A549 (cell line): ENCODE measurements around the gene SEPSECS. TPM values are rescaled to one million over a fixed set of nuclear protein-coding genes. Genes with fewer than 3 reads are reported as not detected.

Source experiments
- ATAC-seq, 2 experiments: fragments of 200-7000 bp in 1 of 2; fragments of >200 bp in 1 of 2; cut with Nextera tagmentation in 1 of 2; cut with Tn5 transposase in 1 of 2; 3 replicates each; pipeline versions ENCODE4 v1.8.0 to v1.9.1; 2018 to 2020; ENCODE audit warnings: mild to moderate bottlenecking in 1 of 2, moderate library complexity in 1 of 2
- CTCF ChIA-PET: fragments of 300-600 bp; sonication (Branson Sonifier 250); formaldehyde crosslinking; extraction: SDS; loops from one replicate; lab custom pipeline; 2021; ENCODE audit warnings: antibody characterized with exemption, inconsistent platforms; lab: Yijun Ruan, JAX
- POLR2A ChIA-PET: fragments of 350-600 bp; formaldehyde crosslinking; extraction: SDS; loops from one replicate; lab custom pipeline; 2021; ENCODE audit warnings: antibody characterized with exemption, inconsistent platforms; lab: Yijun Ruan, JAX
- DNase-seq, 2 experiments: peaks; one replicate each; pipeline versions ENCODE4 v3.0.0 to v3.0.0-alpha.2; 2011 to 2016; ENCODE audit warnings: low read depth in 1 of 2, low spot score in 1 of 2
- FAIRE-seq: peaks from 2 replicates; lab custom pipeline; 2011; peaks lifted over from hg19 to GRCh38; lab: Jason Lieb, UNC
- H3K27ac ChIP-seq, 2 experiments: fragments of >200 bp; sonication (Bioruptor Twin); formaldehyde crosslinking; 3 replicates each; pipeline ENCODE4 v1.5.1; 2016 to 2017
- H3K4me1 ChIP-seq: fragments of >200 bp; sonication (Bioruptor Twin); formaldehyde crosslinking; 3 replicates; pipeline ENCODE4 v1.6.1; 2016
- H3K4me2 ChIP-seq: fragments of >200 bp; sonication (Bioruptor Twin); formaldehyde crosslinking; 3 replicates; pipeline ENCODE4 v1.6.1; 2016
- H3K4me3 ChIP-seq: fragments of >200 bp; sonication (Bioruptor Twin); formaldehyde crosslinking; 3 replicates; pipeline ENCODE4 v1.5.1; 2016
- H3K9me3 ChIP-seq: fragments of >200 bp; sonication (Bioruptor Twin); formaldehyde crosslinking; 3 replicates; pipeline ENCODE4 v1.6.1; 2016
- BHLHE40 ChIP-seq: IDR thresholded peaks from 2 replicates; pipeline ENCODE4 v1.6.1; 2012; ENCODE audit warnings: low read depth, low read length, inconsistent platforms
- CBX8 ChIP-seq: fragments of 200-600 bp; sonication (generic); IDR thresholded peaks from 2 replicates; pipeline ENCODE4 v1.6.1; 2016
- CHD2 ChIP-seq: fragments of 150-350 bp; IDR thresholded peaks from 2 replicates; pipeline ENCODE4 v1.6.1; 2014; ENCODE audit warnings: low read length; ENCODE audit not compliant: partially characterized antibody
- EHF ChIP-seq: fragments of 250-450 bp; sonication (Bioruptor Pico); IDR thresholded peaks from 2 replicates; pipeline ENCODE4 v1.5.0; 2020; ENCODE audit warnings: mild to moderate bottlenecking
- EP300 ChIP-seq, 2 experiments: fragments of >200 bp; sonication (Bioruptor Twin); formaldehyde crosslinking; IDR thresholded peaks; 2 replicates in 1 of 2; 3 replicates in 1 of 2; pipeline ENCODE4 v1.6.1; 2016 to 2017
- ESRRA ChIP-seq: fragments of 150-350 bp; IDR thresholded peaks from 2 replicates; pipeline ENCODE4 v1.6.1; 2014; ENCODE audit warnings: mild to moderate bottlenecking, low read length, borderline replicate concordance
- HDAC2 ChIP-seq: fragments of 200-600 bp; sonication (generic); IDR thresholded peaks from 2 replicates; pipeline ENCODE4 v1.6.1; 2016
- JUN ChIP-seq, 2 experiments: fragments of >200 bp; sonication (Bioruptor Twin); formaldehyde crosslinking; IDR thresholded peaks; 2 replicates in 1 of 2; 3 replicates in 1 of 2; pipeline ENCODE4 v1.6.1; 2016 to 2017
- MAFK ChIP-seq: fragments of 450-650 bp; IDR thresholded peaks from 2 replicates; pipeline ENCODE4 v1.6.1; 2014; ENCODE audit not compliant: partially characterized antibody
- MAZ ChIP-seq: fragments of 150-350 bp; IDR thresholded peaks from 2 replicates; pipeline ENCODE4 v1.6.1; 2014; ENCODE audit warnings: antibody characterized with exemption, low read depth, low read length, borderline replicate concordance
- PHF8 ChIP-seq: fragments of 200-600 bp; sonication (generic); IDR thresholded peaks from 2 replicates; pipeline ENCODE4 v1.6.1; 2016; ENCODE audit warnings: low read depth, mild to moderate bottlenecking, antibody characterized with exemption, moderate library complexity, borderline replicate concordance
- POLR2AphosphoS2 ChIP-seq: conservative IDR thresholded peaks from 2 replicates; pipeline ENCODE4 v1.6.1; 2012; ENCODE audit warnings: low read length, improper control_type of control experiment, inconsistent platforms
- ZFP36 ChIP-seq: fragments of 450-650 bp; IDR thresholded peaks from 2 replicates; pipeline ENCODE4 v1.6.1; 2014; ENCODE audit warnings: borderline replicate concordance; ENCODE audit not compliant: partially characterized antibody
- WGBS: methylation state at CpG from one replicate; pipeline ENCODE4 v1.1.6; 2017; ENCODE audit errors: missing lambda C conversion rate; 5-methylcytosine and 5-hydroxymethylcytosine counted together
- polyA plus RNA-seq, 4 experiments: library from polyadenylated mRNA; depleted of rRNA in 3 of 4; stranded (reverse); fragments of >200 nt; fragmentation: RNase III in 1 of 4; extraction: RNeasy Plus Mini Kit Qiagen cat#74134 plus additional on column Dnase treatment in 1 of 4; gene quantifications; 2 replicates in 3 of 4; 3 replicates in 1 of 4; pipeline ENCODE4 v1.2.3, GENCODE V29; 2011 to 2017
- TF ChIP-seq, protein P1 (sequence below): fragments of 150-350 bp; IDR thresholded peaks from 2 replicates; pipeline ENCODE4 v1.6.1; 2014; ENCODE audit warnings: low read depth, mild to moderate bottlenecking, low read length
- TF ChIP-seq, protein P2 (sequence below): fragments of 250-450 bp; sonication (Bioruptor Pico); IDR thresholded peaks from 2 replicates; pipeline ENCODE4 v1.5.0; 2020; ENCODE audit warnings: low read depth, mild to moderate bottlenecking, moderate library complexity
- TF ChIP-seq, protein P3 (sequence below): fragments of 200-600 bp; sonication (generic); IDR thresholded peaks from 2 replicates; pipeline ENCODE4 v1.6.1; 2016; ENCODE audit warnings: antibody characterized with exemption, mild to moderate bottlenecking, moderate library complexity

SEPSECS gene
- polyA plus RNA-seq, 2 of the 4 experiments (the other 2 are of a cell fraction), result 2.9 to 9.7 TPM

DNA sequence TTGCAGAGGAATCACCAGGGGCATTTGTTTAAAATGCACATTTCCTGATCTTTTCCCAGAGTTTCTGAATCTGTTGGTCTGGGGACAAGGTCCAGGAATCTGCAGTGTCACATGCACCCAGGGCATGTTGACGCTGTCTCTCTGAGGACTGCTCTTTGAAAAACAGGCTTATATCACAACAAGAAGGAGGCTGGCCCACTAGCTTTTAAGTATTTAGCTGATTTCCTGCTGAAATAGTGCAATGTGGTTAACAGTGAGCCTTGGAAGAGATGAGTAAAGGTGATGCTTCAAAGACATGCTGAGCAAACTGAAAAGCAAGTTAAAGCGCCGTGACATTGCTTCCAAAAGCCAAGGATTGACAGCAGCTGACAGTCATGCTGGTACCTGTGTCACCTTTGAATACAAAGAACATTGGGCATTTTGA, 18.6 kb upstream of the SEPSECS start:
- no peak overlapping the region for H3K27ac ChIP-seq
- peaks cover 10% of the 10 kb centered on the region for H3K4me1 ChIP-seq
- no peak overlapping the region for H3K4me3 ChIP-seq
- H3K4me2 ChIP-seq, result no peak overlapping the region
- DNase-seq (no peak), ATAC-seq (no peak), FAIRE-seq (no peak)
- TF ChIP-seq PHF8 (no peak), CHD2 (no peak), ZFP36 (no peak), MAZ (no peak), EHF (no peak), EP300 (IDR thresholded peaks at IDR 0.05) (no peak), JUN (IDR thresholded peaks at IDR 0.05) (no peak), BHLHE40 (no peak), CBX8 (no peak), POLR2AphosphoS2 (no peak)
- TF ChIP-seq, protein P1, sequence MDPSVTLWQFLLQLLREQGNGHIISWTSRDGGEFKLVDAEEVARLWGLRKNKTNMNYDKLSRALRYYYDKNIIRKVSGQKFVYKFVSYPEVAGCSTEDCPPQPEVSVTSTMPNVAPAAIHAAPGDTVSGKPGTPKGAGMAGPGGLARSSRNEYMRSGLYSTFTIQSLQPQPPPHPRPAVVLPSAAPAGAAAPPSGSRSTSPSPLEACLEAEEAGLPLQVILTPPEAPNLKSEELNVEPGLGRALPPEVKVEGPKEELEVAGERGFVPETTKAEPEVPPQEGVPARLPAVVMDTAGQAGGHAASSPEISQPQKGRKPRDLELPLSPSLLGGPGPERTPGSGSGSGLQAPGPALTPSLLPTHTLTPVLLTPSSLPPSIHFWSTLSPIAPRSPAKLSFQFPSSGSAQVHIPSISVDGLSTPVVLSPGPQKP, result no peak
- no peaks in the 10 kb centered on the region for H3K9me3 ChIP-seq
- 90% methylated on average over 3 of the region's 3 CpGs for WGBS
- CTCF ChIA-PET, result interaction anchor here (1.2 kb wide), 1 partner anchor 53 kb away, joined by 3 read pairs; no protein-coding TSS in a partner anchor
- POLR2A ChIA-PET, result no interaction called here

DNA sequence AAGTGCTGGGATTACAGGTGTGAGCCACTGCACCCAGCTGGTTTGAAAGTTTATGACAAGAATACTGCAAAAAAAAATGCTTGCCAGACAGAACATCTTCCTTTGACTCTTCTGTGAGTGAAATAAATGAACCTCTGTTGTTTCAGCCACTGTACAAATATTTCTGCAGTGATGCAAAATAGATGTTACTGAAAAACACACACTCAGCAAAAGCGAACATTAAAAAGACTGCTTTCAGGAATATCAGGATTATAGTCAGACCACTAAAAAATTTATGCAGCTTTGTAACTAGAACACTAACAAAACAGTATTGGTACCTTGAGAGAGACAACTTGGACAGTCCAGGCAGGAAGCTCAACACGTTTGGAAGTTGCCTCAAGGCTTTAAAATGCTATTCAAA, 16.9 kb upstream of the SEPSECS start:
- TF ChIP-seq ESRRA, result no peak
- TF ChIP-seq EP300 (IDR thresholded peaks at IDR 0.05), result no peak
- no peak for TF ChIP-seq HDAC2
- TF ChIP-seq MAFK, result peak; percentile 71
- peaks cover 21% of the 10 kb centered on the region for H3K4me1 ChIP-seq
- no peak overlapping the region for H3K27ac ChIP-seq
- H3K4me2 ChIP-seq, result no peak overlapping the region
- H3K4me3 ChIP-seq, result no peak overlapping the region
- FAIRE-seq, result no peak
- no peak for DNase-seq
- CTCF ChIA-PET, result interaction anchor here (2.1 kb wide), 1 partner anchor 190 kb away, joined by 4 read pairs; no protein-coding TSS in a partner anchor
- POLR2A ChIA-PET, result no interaction called here
- no peak for ATAC-seq
- H3K9me3 ChIP-seq, result no peaks in the 10 kb centered on the region
- 36% methylated on average over 2 of the region's 2 CpGs for WGBS

DNA sequence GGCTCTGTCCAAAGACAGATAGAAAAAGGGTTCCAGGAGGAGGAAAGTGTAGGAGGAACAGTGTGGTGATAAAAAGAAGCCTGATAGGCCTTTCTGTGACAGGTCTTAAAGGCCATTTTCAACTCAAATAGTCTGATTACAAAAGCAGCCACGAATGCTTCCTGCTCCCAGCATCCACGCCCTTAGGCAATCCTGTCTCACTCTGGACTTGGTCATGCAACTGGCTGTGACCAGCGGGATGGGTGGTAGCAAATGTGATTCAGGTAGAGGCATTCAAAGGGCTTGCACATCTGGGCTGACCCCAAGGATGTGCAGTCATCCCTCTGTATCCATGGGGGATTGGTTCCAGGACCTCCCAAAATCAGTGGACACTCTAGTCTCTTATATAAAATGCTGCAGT, 14.4 kb upstream of the SEPSECS start:
- DNase-seq, result no peak
- FAIRE-seq, result no peak
- H3K4me3 ChIP-seq, result no peak overlapping the region
- ATAC-seq, result no peak
- H3K9me3 ChIP-seq, result no peaks in the 10 kb centered on the region
- H3K4me2 ChIP-seq, result peak overlapping the region; percentile 17; the same call in 2 of the 3 replicates
- TF ChIP-seq, protein P2, sequence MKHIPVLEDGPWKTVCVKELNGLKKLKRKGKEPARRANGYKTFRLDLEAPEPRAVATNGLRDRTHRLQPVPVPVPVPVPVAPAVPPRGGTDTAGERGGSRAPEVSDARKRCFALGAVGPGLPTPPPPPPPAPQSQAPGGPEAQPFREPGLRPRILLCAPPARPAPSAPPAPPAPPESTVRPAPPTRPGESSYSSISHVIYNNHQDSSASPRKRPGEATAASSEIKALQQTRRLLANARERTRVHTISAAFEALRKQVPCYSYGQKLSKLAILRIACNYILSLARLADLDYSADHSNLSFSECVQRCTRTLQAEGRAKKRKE, result no peak
- TF ChIP-seq, protein P3, sequence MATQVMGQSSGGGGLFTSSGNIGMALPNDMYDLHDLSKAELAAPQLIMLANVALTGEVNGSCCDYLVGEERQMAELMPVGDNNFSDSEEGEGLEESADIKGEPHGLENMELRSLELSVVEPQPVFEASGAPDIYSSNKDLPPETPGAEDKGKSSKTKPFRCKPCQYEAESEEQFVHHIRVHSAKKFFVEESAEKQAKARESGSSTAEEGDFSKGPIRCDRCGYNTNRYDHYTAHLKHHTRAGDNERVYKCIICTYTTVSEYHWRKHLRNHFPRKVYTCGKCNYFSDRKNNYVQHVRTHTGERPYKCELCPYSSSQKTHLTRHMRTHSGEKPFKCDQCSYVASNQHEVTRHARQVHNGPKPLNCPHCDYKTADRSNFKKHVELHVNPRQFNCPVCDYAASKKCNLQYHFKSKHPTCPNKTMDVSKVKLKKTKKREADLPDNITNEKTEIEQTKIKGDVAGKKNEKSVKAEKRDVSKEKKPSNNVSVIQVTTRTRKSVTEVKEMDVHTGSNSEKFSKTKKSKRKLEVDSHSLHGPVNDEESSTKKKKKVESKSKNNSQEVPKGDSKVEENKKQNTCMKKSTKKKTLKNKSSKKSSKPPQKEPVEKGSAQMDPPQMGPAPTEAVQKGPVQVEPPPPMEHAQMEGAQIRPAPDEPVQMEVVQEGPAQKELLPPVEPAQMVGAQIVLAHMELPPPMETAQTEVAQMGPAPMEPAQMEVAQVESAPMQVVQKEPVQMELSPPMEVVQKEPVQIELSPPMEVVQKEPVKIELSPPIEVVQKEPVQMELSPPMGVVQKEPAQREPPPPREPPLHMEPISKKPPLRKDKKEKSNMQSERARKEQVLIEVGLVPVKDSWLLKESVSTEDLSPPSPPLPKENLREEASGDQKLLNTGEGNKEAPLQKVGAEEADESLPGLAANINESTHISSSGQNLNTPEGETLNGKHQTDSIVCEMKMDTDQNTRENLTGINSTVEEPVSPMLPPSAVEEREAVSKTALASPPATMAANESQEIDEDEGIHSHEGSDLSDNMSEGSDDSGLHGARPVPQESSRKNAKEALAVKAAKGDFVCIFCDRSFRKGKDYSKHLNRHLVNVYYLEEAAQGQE, result no peak
- TF ChIP-seq, all 56 proteins: peak for 0
- WGBS, result 51% methylated on average over 2 of the region's 3 CpGs
- Histone ChIP-seq H3K27ac (peak overlapping the region in 1 of 2 experiments; percentile 54; a peak in 4 of 6 replicates), H3K4me1 (peaks cover 21% of the 10 kb centered on the region)
- ChIA-PET POLR2A (no interaction called here), CTCF (no interaction called here)
